Spleen (tissue), 11 donors: Measurements from ENCODE around the gene CLEC5A. TPM values are rescaled to one million over a fixed set of nuclear protein-coding genes. Genes with fewer than 3 reads are reported as not detected.

Experiments
- DNase-seq: peaks from one replicate; pipeline ENCODE4 v3.0.0-alpha.2; 2020
- H3K27ac ChIP-seq, 8 donors: fragments of 200-600 bp; sonication (generic) in 7 of 8; 1 replicate in 4 of 8; 2 replicates in 4 of 8; pipeline versions ENCODE4 v1.5.0 to v1.8.0; 2016 to 2021; ENCODE audit warnings: inconsistent platforms in 4 of 8, mild to moderate bottlenecking in 4 of 8, moderate library complexity in 1 of 8
- H3K27me3 ChIP-seq, 7 donors: fragments of 200-600 bp; sonication (generic) in 6 of 7; replicated peaks in 1 of 7; 1 replicate in 4 of 7; 2 replicates in 3 of 7; pipeline versions ENCODE4 v1.5.0 to v1.8.0; 2016 to 2021; ENCODE audit warnings: inconsistent platforms in 3 of 7, mild to moderate bottlenecking in 1 of 7
- H3K36me3 ChIP-seq, 6 donors: fragments of 200-600 bp; sonication (generic) in 5 of 6; 1 replicate in 4 of 6; 2 replicates in 2 of 6; pipeline versions ENCODE4 v1.5.0 to v1.8.0; 2016 to 2021; ENCODE audit warnings: inconsistent platforms in 2 of 6
- H3K4me1 ChIP-seq, 6 donors: fragments of 200-600 bp; sonication (generic) in 5 of 6; 1 replicate in 3 of 6; 2 replicates in 3 of 6; pipeline versions ENCODE4 v1.5.0 to v1.8.0; 2016 to 2021; ENCODE audit warnings: inconsistent platforms in 3 of 6
- H3K4me3 ChIP-seq, 8 donors: fragments of 200-600 bp; sonication (generic) in 7 of 8; 1 replicate in 4 of 8; 2 replicates in 4 of 8; pipeline versions ENCODE4 v1.5.0 to v1.8.0; 2016 to 2021; ENCODE audit warnings: inconsistent platforms in 4 of 8, mild to moderate bottlenecking in 4 of 8, moderate library complexity in 2 of 8
- H3K9me3 ChIP-seq, 8 donors: fragments of 200-600 bp; sonication (generic) in 7 of 8; 1 replicate in 4 of 8; 2 replicates in 4 of 8; pipeline versions ENCODE4 v1.5.0 to v1.8.0; 2016 to 2021; ENCODE audit warnings: inconsistent platforms in 4 of 8
- POLR2A ChIP-seq, 3 donors: fragments of 450-650 bp; IDR thresholded peaks; one replicate each; pipeline ENCODE4 v1.5.1; 2017; ENCODE audit warnings: antibody characterized with exemption in 3 of 3, mild to moderate bottlenecking in 1 of 3
- POLR2AphosphoS5 ChIP-seq, 3 donors: sonication (generic); formaldehyde crosslinking; IDR thresholded peaks; one replicate each; pipeline ENCODE4 v1.5.1; 2017; ENCODE audit warnings: antibody characterized with exemption in 3 of 3
- WGBS, 5 donors: extraction: QIAGEN DNeasy Blood & Tissue Kit in 3 of 5; methylation state at CpG; one replicate each; pipeline versions ENCODE4 v1.1.5 to v1.1.7; 2013 to 2018; 5-methylcytosine and 5-hydroxymethylcytosine counted together
- intact Hi-C: fragments of 100-400 bp; cut with DNase I; formaldehyde crosslinking; loops from one replicate; pipeline ENCODE4 v1.15.0; 2023; ENCODE audit warnings: low total_unique reads
- polyA plus RNA-seq, 3 donors: library from polyadenylated mRNA; stranded (reverse); fragments of 200-250 nt; gene quantifications; one replicate each; pipeline ENCODE4 v1.2.1, GENCODE V29; 2013
- total RNA-seq, 7 donors: library from RNA; depleted of rRNA in 3 of 7; stranded (reverse); fragments of >200 nt in 3 of 7; fragmentation: NEBNext Ultra II Directional in 4 of 7; extraction: Animal tissue kit (Norgen Biotek cat#: 25700) in 4 of 7; gene quantifications; one replicate each; pipeline versions ENCODE4 v1.1.0 to v1.2.1, GENCODE V29; 2016 to 2021
- TF ChIP-seq, protein P1 (sequence below), 11 experiments: fragments of 200-600 bp in 7 of 11; fragments of 450-650 bp in 4 of 11; sonication (generic) in 4 of 11; IDR thresholded peaks in 8 of 11; conservative IDR thresholded peaks in 3 of 11; 1 replicate in 7 of 11; 2 replicates in 4 of 11; pipeline versions ENCODE4 v1.4.0 to v1.8.0; 2016 to 2021; ENCODE audit warnings: antibody characterized with exemption in 11 of 11, inconsistent platforms in 4 of 11, mild to moderate bottlenecking in 1 of 11
- donor health status: healthy with polysubstance abuse.
- donor health status: DM: no; HTN: no; CAD: no; lungs with moderate emphysema.
- donor health status: DM: no; HTN: no; CAD: no.
- donor health status: Bipolar disorder and iron deficiency.
- donor health status: healthy.
- donor health status: DM: no; HTN: no; CAD: no.
- donor health status: DM: yes; HTN: yes; CAD: no.

Gene CLEC5A
- total and polyA plus RNA-seq, 10 donors = 0.09 to 5.8 (median 0.91) TPM

DNA sequence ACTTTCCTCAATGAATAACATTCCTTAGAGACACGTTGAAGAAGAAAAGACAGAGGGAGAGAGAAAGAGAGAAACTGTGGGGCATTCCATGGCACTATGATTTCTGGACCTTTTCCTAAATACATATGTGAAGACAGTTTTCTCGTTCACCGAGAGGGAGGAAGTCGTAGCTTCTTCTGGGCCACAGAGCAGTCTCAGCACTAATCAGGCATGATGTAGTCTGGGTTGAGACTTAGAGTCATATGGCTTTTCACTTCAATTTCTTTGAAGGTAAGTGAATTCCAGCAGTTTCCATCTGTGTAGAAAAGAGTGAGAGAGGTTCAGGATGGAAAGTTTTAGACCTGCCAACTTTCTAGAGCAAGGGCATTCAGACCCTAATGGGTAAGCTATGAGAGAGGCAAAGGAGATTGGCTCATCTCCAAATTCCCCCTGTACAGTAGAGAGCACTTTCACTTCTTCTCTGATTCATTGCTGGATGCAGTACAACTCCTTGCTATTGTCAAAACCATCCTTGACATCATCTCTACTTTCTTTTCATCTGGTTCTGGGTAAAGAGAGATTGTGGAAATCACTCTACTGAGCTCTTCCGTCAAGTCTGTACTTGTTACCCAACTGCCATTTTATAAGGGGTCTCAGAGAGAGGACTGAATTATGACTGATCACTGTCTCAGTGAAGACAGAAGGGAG is 62.1 kb downstream of the CLEC5A start:
- H3K9me3 ChIP-seq = peaks cover 0 to 6% (median 0%) of the 10 kb centered on the region in 8 donors
- H3K36me3 ChIP-seq = no peaks in the 10 kb centered on the region
- peaks cover 0 to 5% (median 0%) of the 10 kb centered on the region in 6 donors for H3K4me1 ChIP-seq
- no peak for DNase-seq
- TF ChIP-seq, protein P1, sequence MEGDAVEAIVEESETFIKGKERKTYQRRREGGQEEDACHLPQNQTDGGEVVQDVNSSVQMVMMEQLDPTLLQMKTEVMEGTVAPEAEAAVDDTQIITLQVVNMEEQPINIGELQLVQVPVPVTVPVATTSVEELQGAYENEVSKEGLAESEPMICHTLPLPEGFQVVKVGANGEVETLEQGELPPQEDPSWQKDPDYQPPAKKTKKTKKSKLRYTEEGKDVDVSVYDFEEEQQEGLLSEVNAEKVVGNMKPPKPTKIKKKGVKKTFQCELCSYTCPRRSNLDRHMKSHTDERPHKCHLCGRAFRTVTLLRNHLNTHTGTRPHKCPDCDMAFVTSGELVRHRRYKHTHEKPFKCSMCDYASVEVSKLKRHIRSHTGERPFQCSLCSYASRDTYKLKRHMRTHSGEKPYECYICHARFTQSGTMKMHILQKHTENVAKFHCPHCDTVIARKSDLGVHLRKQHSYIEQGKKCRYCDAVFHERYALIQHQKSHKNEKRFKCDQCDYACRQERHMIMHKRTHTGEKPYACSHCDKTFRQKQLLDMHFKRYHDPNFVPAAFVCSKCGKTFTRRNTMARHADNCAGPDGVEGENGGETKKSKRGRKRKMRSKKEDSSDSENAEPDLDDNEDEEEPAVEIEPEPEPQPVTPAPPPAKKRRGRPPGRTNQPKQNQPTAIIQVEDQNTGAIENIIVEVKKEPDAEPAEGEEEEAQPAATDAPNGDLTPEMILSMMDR (IDR thresholded peaks at IDR 0.05 in 8 of 11, conservative IDR thresholded peaks at IDR 0.05 in 3 of 11) = no peak
- TF ChIP-seq POLR2AphosphoS5 (IDR thresholded peaks at IDR 0.05) = no peak
- H3K27me3 ChIP-seq = no peaks in the 10 kb centered on the region
- H3K27ac ChIP-seq = no peak overlapping the region
- 62 to 72% (median 70%) methylated on average over 5 of the region's 5 CpGs for WGBS, 5 donors
- H3K4me3 ChIP-seq = no peak overlapping the region
- intact Hi-C loops = no loop called here

DNA sequence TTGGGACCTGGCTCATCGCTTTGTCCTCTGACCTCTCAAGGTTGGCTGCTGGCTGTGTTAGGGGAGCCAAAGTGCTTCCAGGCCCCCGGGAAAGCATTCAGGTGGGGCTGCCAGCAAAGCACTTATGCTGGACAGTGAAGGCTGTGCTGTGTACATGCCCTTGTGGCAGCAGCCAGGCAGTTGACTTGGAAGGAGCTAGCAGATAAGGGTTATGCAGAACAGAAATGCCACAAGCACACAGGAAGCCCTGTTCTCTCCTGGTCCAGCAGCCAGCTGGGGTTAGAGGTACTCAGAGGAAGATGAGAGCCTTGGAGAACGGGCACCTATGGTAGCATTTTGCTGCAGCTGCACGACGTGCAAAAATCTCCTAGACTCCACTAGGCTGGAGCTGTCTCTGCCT is 65.8 kb downstream of the CLEC5A start:
- 66 to 73% (median 70%) methylated on average over 5 of the region's 5 CpGs for WGBS, 5 donors
- no peak for TF ChIP-seq POLR2AphosphoS5 (IDR thresholded peaks at IDR 0.05)
- no peak for TF ChIP-seq POLR2A (IDR thresholded peaks at IDR 0.05)
- TF ChIP-seq, protein P1 (IDR thresholded peaks at IDR 0.05 in 8 of 11, conservative IDR thresholded peaks at IDR 0.05 in 3 of 11) = no peak
- intact Hi-C loops = no loop called here

DNA sequence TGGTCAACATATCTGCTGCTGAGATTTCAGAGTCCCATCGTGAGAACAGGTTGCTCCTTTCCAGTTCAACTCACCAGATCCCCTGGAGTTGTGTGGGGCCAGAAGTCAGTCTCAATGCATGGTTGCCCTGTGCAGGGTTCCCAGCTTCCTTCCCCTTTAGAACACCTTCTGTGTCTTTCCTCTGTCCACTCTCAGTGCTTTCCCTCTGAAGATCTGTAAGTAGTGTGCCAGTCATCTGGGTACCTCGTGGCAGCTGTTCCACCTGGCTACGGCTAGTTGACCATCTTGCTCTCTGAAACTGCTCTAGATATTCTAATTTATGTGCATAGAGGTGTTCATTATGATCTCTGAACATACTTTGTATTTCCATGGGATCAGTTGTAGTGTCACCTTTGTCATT is 69.4 kb downstream of the CLEC5A start:
- no peak for DNase-seq
- Histone ChIP-seq H3K27me3 (no peaks in the 10 kb centered on the region), H3K4me3 (no peak overlapping the region), H3K27ac (no peak overlapping the region), H3K9me3 (peaks cover 0 to 6% (median 0%) of the 10 kb centered on the region in 8 donors), H3K36me3 (no peaks in the 10 kb centered on the region), H3K4me1 (no peaks in the 10 kb centered on the region)
- TF ChIP-seq POLR2A (IDR thresholded peaks at IDR 0.05) (no peak), POLR2AphosphoS5 (IDR thresholded peaks at IDR 0.05) (no peak)
- TF ChIP-seq, protein P1 (IDR thresholded peaks at IDR 0.05 in 8 of 11, conservative IDR thresholded peaks at IDR 0.05 in 3 of 11) = no peak
- intact Hi-C loops = no loop called here
- 63 to 85% (median 82%) methylated on average over 3 of the region's 3 CpGs for WGBS, 5 donors

More for the DNA sequence above, 65.8 kb downstream of the CLEC5A start:
- DNase-seq = no peak
- H3K4me3 ChIP-seq = no peak overlapping the region
- no peaks in the 10 kb centered on the region for H3K27me3 ChIP-seq
- no peaks in the 10 kb centered on the region for H3K36me3 ChIP-seq
- peaks cover 0 to 6% (median 0%) of the 10 kb centered on the region in 8 donors for H3K9me3 ChIP-seq
- H3K27ac ChIP-seq = no peak overlapping the region
- no peaks in the 10 kb centered on the region for H3K4me1 ChIP-seq

Other genes with a start within 250 kb of the CLEC5A start
- 10 to 100 TPM; 37.9 to 68.4 (median 59.3) TPM for gene DENND11, start 244.8 kb downstream of the CLEC5A start, total RNA-seq
- 10 to 100 TPM in 1 of 3 donors, 1 to 10 TPM in 2; 7.6 to 14.4 (median 7.9) TPM for gene DENND11, start 244.8 kb downstream of the CLEC5A start, polyA plus RNA-seq
- gene WEE2, start 238.6 kb downstream of the CLEC5A start, total RNA-seq = not detected
- under 1 TPM in 1 of 3 donors, not detected in 2; 0.04 TPM for gene WEE2, start 238.6 kb downstream of the CLEC5A start, polyA plus RNA-seq
- 100 to 1,000 TPM in 2 of 7 donors, 10 to 100 TPM in 5; 69.3 to 122 (median 83.2) TPM for gene SSBP1, start 208.6 kb downstream of the CLEC5A start, total RNA-seq
- 100 to 1,000 TPM; 145 to 185 (median 166) TPM for gene SSBP1, start 208.6 kb downstream of the CLEC5A start, polyA plus RNA-seq
- gene TAS2R3, start 182.9 kb downstream of the CLEC5A start, total RNA-seq = 1 to 10 TPM; 1.5 to 9.3 (median 4.8) TPM
- gene TAS2R3, start 182.9 kb downstream of the CLEC5A start, polyA plus RNA-seq = not detected
- 1 to 10 TPM in 6 of 7 donors, under 1 TPM in 1; 0.94 to 4.8 (median 2.6) TPM for gene TAS2R4, start 170.3 kb downstream of the CLEC5A start, total RNA-seq
- under 1 TPM; 0.17 to 0.48 (median 0.17) TPM for gene TAS2R4, start 170.3 kb downstream of the CLEC5A start, polyA plus RNA-seq
- 1 to 10 TPM; 1.7 to 5.7 (median 2.9) TPM for gene TAS2R5, start 156.8 kb downstream of the CLEC5A start, total RNA-seq
- gene TAS2R5, start 156.8 kb downstream of the CLEC5A start, polyA plus RNA-seq = 1 to 10 TPM in 1 of 3 donors, under 1 TPM in 2; 0.58 to 1.0 (median 0.63) TPM
- not detected for gene PRSS37, start 105.5 kb downstream of the CLEC5A start, total RNA-seq
- gene PRSS37, start 105.5 kb downstream of the CLEC5A start, polyA plus RNA-seq = not detected
- gene OR9A4, start 30.6 kb downstream of the CLEC5A start, total RNA-seq = not detected
- gene OR9A4, start 30.6 kb downstream of the CLEC5A start, polyA plus RNA-seq = not detected
- not detected for gene TAS2R38, start 26.8 kb upstream of the CLEC5A start, total RNA-seq
- gene TAS2R38, start 26.8 kb upstream of the CLEC5A start, polyA plus RNA-seq = not detected
- 100 to 1,000 TPM in 1 of 7 donors, 10 to 100 TPM in 6; 28.8 to 143 (median 67.5) TPM for gene MGAM, start 48.9 kb upstream of the CLEC5A start, total RNA-seq
- gene MGAM, start 48.9 kb upstream of the CLEC5A start, polyA plus RNA-seq = 1 to 10 TPM in 2 of 3 donors, under 1 TPM in 1; 0.26 to 1.8 (median 1.0) TPM
- gene MGAM2, start 164.7 kb upstream of the CLEC5A start, total RNA-seq = 10 to 100 TPM in 2 of 7 donors, 1 to 10 TPM in 5; 1.4 to 12.1 (median 3.6) TPM
- gene MGAM2, start 164.7 kb upstream of the CLEC5A start, polyA plus RNA-seq = under 1 TPM; 0.03 to 0.09 (median 0.03) TPM